HG03432 (cell line): Measurements from ENCODE around the gene CCDC116.
"Not testable (repeated sequence)": the region's sequence is repeated elsewhere in the genome, so short reads cannot be mapped to it uniquely, and the experiment has no call there.

Source experiments
- ATAC-seq: cut with Tn5 transposase; IDR thresholded peaks from one replicate; pipeline ENCODE4 v1.9.1; 2021; ENCODE audit warnings: mild to moderate bottlenecking, moderate library complexity; ENCODE audit not compliant: unreplicated experiment

The CCDC116 gene

DNA sequence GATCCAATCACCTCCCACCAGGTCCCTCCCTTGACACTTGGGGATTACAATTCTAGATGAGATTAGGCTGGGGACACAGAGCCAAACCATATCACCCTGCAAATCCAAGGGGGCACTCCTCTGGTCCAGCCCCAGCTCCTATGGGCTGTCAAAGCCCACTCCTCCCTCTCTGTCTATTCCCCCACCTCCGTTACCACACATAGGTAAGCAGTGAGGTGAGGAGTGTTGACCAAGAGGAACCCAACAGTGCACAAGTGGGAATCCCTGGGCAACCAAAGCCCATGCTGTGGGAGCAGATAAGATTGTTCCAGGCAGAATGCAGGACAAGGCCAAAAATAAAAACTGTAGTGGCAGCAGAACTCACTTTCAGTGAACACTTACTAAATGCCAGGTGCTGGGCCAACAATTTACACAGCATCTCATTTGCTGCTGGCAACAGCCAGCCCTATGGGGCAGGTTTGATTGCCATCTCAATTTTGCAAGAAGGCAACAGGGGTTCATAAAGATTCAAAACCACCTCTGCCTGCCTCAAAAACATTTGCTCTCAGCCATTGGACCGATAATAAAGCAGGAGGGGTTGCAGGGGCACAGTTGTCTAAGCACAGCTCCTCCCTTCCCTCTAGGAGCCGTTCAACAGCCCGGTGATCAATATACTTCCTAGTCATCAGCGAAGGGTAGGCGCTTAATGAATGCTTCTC is 18.4 kb downstream of the CCDC116 start:
- no peak for ATAC-seq

DNA sequence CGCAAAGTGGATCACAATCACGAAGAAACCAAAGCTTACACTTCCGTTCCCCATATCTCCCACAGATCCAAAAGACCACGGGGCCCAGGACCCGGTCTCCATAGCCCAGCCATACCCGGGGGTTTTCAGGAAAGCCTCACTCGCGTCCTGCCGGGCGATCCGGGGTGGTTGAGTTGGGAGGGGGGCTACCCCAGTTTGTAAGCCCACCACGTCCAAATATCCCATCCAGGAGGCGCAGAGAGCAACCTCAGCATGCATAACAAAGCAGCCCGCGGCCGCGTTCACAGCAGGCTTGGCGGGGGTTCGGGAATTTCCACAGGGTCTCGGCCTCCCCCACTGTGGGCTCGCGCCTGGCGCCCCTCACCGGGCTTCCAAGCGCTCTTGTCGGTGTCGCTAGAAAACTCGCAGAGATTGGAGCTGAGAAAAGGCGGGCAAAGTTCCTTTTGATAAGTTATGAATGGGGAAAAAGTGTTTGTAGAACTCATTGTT is 19.0 kb downstream of the CCDC116 start:
- ATAC-seq: peak; percentile 34

DNA sequence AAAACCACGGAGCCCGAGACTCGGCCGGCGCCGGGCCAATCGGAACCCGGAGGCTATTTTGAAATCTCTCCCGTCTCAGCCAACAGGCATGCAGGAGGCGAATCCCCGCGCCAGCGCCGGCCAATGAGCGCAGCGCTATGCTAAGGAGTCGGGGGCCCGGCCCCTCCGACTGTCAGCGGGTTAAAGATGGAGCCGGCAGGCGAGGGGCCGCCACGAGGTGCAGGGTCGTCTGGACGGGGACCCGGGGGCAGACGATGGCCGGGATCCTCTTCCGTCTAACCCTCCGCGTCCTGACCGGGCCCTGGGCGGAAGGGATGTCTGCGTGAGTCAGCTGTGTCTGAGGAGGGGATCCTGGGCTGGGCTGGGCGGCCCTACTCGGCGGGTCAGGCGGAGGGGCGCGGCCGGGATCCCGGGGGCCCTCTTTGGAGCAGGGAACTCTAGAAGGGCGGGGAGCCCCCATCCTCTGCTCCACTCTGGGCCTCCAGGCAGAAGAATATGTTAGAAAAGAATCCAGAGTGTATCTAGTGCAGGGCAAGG is 19.5 kb downstream of the CCDC116 start:
- peak; percentile 87 for ATAC-seq

DNA sequence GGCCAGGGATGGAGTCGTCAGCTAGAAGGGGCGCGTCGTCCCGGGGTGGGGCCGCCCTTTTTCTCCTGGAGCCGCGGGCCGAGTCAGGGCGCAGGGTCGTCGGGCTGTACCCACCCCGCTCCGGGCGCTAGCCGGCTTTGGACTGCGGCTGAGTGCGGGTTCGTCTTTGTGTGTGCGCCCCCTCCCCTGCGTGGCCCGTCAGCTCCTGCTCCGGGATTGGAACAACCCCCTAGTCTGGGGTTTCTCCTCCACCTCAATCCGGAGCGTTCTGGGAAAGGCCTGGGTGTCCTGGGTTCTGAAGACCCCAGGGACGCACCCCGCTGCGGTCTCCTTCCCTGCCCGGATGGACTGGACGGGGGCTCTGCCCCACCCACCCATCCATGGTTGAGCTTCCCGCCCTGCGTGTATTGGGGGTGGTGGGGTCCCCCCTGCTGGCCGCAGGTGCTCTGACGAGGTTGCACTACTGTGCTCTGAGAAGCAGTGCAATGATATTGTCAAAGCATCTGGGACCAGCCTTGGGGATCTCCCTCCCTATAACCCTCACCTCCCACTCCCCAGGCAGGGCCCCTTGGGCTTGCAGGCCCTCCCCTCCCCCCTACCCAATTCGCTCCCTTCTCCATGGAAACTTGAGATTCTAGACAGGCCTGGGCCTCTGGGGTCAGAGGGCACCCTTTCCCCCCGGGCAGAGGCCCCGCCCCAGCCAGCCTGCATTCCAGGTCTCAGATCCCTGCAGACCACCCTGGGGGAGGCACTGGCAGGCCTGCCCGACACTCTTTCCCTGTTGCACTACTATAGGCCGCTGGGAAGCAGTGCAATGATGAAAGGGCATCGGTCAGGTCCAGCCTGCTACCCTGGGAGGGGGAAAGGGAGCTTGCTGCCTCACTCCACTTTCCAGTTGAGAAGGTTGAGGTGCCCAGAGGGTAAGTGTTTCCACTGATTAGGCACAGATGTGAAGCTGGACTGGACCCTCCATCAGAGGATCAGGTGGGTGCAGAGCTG is 20.3 kb downstream of the CCDC116 start:
- ATAC-seq: peak; percentile 3

DNA sequence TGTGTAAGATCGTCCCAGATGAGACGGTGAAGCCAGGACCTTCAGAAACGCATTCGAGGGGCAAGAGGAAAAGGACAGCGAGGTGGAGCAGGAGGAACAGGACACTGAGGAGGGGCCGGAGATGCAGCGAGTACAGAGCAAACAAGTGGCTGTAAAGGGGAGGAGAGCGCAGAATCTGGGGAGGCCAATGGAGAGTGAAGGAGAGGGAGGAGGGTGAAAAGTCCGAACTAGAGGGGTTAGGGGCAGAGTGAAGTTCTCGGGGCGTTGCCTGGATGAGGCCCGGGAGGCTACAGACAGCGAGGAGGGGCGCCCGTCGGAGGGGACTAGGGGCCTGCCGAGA is 24.4 kb downstream of the CCDC116 start:
- ATAC-seq: no peak

DNA sequence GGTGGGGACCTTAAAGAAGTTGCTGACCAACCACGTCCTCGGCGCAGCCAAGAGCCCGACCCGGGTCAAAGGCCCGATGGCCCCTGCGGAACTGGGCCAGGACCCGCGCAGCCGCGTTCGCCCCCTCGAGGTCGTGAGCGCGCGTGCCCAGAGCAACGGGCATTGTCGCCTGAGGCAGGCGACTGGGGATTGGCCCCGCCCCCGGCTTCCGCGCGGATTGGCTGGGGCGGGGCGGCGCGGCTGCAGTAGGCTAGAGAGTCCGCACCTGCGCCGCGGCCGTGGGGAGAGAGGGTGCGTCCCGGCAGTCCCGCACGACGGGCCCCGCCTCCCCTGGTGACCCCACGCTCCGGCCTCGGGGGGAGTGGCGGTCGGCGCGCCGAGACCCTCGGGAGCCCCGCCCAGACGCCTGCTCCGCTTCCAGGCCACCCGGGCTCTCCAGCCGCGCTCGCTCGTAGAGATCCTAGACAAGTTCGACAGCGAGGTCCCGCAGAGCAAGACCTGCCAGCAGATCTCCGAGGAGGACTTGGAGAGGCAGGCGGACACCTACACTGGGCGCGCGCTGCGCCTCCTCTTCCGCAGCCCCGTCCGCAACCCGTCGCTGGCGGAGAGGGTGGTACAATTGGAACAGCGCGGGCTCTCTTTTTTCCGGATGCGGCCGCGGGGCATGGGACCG is 24.9 kb downstream of the CCDC116 start:
- peak; percentile 78 for ATAC-seq

DNA sequence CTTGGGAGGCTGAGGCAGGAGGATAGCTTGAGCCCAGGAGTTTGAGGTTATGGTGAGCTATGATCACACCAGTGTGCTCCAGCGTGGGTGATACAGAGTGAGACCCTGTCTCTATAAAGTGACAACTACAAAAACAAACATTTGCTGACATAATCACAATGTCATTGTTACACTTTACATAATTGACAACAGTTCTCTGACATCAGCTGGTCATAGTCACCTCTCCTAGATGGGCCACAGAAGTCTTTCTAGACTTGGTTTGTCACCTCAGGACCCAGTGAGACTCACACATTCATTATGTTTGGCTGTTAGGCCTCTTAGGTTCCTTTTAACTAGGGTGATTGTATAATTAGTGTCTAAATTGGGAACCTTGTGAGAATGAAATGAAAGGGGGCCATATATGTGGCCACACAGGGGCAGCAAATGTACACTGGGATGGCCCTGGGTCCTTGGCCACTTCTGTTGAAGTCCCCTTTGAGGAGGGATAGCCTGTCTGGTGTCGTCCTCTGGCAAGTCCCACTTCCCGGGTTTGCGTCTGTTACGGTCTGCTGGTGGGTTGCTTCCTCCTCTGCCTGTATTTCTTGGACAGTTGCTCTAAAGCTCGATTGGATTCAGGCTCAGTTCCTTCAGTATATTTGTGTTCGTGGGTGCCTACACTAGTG is 27.4 kb downstream of the CCDC116 start:
- no peak for ATAC-seq

DNA sequence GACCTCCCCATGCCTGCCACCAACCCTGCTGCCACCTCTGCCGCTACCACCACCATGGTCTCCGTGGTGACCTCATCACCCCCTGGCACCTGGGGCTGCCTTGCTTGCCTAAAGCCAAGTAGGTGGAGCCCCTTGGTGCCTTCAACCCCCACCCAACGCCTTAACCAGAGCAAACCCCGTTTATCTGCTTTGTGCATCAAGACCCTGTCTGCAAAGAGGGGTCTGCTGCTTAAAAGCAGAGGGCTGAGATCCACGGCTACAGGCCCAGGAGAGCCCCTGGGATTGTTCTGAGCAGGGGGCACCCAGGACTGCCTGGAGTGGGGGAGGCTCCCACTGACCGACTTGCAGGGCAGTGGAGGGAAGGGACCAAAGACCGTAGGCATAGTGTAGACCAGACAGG is 28.3 kb downstream of the CCDC116 start:
- no peak for ATAC-seq

DNA sequence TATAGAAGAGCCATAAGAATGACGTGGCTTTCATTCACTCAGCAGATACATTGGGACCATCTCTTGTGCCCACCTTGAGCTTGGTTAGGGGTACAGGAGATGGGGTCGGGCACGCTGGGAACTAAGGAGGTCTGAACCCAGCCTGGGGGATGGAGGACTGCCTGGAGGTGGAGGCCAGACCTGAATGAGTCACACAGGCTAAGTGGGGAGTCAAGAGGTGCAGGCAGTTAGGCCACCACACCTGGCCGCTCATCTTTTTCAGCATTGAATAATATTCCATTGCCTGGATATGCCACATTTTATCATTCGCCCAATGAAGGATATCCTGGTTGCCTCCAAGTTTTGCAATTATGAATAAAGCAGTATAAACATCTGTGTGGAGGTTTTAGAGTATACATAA is 29.4 kb downstream of the CCDC116 start:
- ATAC-seq: no peak

DNA sequence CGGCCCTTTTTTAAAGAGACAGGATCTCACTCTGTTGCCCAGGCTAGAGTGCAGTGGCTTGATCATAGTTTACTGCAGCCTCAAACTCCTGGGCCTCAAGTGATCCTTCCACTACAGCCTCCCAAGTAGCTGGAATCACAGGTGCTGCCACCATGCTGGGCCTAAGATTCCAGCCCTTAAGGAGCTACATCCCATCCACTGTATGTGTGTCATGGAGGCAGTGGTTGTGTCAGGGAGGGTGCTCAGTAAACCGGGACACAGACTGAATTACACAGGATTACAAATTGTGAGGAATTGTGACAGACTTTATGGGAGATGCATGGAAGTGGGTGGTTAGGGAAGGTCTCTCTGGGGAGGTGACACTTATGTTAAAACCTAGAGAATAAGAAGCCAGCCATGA is 31.2 kb downstream of the CCDC116 start:
- no peak for ATAC-seq

DNA sequence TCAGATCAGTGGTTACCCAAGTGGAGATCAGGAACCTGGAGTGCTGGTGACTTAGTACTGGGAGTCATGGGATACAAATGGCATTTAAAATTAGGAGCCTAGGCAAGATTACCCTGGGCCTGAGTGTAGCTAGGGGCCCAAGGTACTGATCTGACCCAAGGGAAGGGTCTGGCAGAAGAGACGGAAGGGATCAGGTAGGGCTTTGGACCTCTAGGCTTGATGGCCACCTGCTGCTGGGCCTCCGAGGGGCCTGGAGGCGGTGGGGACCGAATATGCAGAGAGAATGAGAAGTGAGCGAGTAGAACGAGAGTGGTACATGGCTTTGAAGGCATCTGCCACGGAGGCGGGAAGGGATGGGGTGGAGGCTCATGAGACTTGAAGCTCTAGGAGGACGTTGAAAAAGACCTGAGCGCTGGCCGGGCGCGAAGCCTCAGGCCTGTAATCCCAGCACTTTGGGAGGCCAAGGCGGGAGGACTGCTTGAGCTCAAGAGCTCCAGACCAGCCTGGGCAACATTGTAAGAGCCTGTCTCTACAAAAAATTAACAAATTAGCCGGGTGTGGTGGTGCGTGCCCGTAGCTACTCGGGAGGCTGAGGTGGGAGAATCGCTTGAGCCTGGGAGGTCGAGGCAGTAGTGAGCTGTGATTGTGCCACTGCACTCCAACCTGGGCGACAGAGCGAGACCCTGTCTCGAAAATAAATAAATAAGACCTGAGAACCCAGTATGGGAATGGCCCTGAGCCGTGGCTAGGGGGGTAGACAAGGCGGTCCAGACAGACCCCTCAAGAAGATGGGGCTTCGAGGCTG is 32.7 kb downstream of the CCDC116 start:
- peak; percentile 3 for ATAC-seq

DNA sequence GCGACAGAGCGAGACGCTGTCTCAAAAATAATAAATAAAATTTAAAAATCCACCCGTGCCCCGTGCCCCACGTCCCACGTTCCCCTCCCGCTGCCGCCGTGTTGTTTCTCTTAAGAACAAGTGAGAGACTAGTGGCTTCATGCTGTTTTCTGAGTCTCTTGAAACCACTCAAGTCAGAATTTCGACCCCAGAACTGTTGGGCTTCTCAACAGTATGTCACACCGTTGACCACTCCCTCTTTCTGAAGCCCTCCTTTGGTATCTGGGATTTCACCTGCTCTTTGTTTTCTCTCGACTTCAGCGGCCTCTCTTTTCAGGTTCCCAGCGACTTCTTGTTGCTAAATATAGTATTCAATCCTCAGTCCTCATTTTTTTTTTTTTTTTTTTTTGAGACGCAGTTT is 34.2 kb downstream of the CCDC116 start:
- no peak for ATAC-seq

DNA sequence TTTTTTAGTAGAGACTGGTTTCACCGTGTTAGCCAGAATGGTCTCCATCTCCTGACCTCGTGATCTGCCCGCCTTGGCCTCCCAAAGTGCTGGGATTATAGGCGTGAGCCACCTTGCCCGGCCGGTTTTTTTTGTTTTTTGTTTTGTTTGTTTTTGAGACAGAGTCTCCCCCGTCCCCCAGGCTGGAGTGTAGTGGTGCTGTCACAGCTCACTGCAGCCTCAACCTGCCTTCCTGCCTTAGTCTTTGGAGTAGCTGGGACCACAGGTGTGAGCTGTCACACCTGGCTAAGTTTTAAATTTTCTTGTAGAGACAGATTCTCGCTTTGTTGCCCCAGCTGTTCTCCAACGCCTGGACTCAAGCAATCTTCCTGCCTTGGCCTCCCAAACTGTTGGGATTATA is 36.5 kb downstream of the CCDC116 start:
- no peak for ATAC-seq

DNA sequence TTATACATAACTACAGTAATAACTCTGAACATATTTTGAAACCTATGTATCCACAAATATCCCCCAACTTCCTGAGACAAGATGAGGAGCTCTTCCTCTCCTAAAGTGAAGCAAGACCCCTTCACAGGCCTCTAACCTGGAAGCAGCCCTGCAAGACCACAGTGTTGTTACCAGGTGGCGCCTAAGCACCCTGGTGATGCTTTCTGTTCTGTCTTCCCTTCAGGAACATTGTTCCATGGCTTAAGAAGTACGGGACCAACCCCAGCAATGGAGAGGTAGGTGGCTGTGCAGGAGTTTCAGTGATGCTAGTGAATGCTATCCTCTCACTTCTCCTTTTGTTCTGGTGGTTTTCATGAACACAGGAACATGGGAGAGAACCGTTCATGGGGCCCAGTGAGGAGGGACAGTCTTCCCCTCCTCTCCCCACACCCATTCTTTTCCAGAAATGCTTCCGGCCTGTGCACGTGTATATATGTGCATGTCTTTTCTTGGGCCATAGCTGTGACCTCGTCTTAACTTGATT is 39.6 kb downstream of the CCDC116 start:
- ATAC-seq: no peak

DNA sequence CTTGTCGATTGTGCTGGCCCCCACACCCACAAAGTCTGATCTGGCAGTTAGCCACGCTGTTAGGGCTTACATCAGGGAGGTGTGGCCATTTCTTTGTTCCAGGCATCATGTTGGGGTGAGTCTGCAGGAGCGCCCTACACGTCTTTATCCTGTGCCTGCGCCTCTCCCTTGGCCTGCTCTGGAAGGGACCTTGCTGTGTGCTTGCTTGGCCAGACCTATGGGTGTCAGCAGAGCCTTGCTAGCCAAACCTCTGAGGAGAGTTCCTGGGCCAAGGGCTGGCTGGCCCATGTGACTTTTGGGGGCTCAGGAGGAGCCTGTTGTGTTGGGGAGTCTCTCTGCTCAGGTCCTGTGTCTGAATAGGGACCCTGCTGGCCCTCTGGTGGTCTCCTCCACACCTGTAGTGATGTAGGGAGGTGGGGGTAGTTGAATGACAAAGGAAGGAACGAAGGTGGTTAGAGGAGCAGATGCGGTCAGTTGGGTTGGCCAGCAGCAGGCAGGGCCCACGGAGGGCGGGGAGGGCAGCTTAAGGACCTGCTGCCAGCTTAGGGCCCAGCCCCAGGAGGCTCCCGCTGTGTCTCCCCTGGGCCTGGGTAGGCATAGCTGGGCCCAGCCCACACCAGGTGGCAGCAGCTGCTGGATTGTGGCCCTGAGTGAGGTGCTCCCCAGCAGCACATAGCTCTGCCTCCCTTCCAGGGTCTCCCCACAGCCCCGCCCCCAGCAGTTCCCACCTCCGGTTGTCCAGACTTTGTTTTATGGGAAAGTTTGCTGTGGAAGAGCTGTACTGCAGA is 41.2 kb downstream of the CCDC116 start:
- ATAC-seq: no peak

DNA sequence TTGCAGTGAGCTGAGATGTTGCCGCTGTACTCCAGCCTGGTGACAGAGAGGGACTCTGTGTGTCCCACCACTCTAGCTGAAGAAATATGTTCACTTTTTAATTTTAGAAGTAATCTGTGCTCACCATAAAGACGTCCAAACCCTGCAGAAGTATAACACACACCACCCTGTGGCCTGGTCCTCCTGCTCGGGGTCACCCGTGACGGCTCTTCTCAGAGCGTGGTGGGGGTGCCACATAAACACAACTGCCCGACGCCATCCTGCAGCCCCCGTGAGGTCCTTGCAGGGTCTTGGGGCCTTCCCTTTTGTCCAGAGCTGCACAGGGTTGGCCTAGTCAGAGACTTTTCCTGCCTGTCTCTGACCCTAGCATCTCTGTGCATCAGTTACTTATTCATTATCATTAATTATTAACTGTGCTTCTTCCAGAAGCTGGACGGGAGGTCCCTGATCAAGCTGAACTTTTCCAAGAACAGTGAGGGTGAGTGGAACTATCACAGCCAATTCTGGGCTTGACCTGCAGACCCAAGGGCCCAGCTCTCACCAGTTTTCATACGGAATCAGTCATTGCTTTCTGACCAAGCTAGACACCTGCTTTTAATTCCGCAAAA is 42.2 kb downstream of the CCDC116 start:
- ATAC-seq: no peak

DNA sequence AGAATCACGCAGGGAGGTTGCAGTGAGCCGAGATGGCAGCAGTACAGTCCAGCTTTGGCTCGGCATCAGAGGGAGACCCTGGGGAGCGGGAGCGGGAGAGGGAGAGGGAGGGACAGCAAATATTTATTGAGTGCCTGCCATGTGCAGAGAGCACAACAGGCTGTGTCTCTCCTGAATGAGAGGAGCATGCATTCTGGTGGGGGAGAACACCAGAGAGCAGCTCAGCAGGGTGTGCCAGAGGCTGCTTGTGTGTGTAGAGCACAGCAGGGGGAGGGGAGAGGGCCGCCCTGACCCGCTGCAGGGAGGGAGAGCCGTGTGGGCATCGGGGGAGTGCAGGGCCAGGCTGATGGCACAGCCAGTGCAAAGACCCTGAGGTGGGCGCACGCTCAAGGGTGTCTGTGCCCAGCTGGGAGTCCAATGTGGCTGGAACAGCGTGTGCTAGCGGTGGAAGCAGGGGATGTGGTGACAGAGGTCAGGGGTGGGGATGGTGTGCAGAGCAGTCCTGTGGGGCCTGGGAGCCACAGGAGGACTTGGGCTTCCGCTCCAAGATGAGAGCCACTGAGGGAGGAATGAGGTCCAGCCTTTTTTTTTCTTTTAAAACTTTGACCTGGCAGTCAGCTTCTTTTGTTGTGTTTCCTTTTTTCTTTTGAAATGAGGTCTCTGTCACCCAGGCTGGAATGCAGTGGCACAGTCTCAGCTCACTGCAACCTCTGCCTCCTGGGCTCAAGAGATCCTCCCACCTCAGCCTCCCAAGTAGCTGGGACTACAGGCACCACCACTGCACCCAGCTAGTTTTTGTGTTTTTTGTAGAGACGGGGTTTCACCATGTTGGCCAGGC is 45.3 kb downstream of the CCDC116 start:
- ATAC-seq: no peak

DNA sequence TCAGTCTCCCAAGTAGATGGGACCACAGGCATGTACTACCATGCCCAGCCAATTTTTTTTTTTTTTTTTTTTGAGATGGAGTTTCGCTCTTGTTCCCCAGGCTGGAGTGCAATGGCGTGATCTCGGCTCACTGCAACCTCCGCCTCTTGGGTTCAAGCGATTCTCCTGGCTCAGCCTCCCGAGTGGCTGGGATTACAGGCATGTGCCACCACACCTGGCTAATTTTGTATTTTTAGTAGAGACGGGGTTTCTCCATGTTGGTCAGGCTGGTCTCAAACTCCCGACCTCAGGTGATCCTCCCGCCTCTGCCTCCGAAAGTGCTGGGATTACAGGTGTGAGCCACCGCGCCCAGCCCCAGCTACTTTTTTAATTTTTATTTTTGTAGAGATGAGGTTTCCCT is 46.3 kb downstream of the CCDC116 start:
- not testable (repeated sequence) for ATAC-seq
